ENCODE results near the gene MYO5B. TPM values are rescaled to one million over a fixed set of nuclear protein-coding genes. Genes with fewer than 3 reads are reported as not detected.

Gene MYO5B
- polyA plus RNA-seq, 1 of the 3 experiments (the other 2 are of a cell fraction): 1.3 TPM

- Histone ChIP-seq H3K4me3 (ENCODE audit: low read depth in 2 of 2, low read length in 1 of 2) (no peak overlapping the region), H3K27ac (ENCODE audit: low read depth in 2 of 2, low read length in 1 of 2) (no peak overlapping the region), H3K9ac (no peak overlapping the region), H3K9me2 (no peaks in the 10 kb centered on the region), H3K4me2 (no peak overlapping the region), H3K36me3 (replicated peaks in 1 of 2; ENCODE audit: control insufficient read depth in 1 of 2, insufficient read depth in 2 of 2, low read length in 1 of 2) (peaks cover 4 to 7% of the 10 kb centered on the region in 2 experiments), H4K20me1 (ENCODE audit: insufficient read depth) (no peaks in the 10 kb centered on the region), H3K79me2 (ENCODE audit: insufficient read depth) (peaks cover 16% of the 10 kb centered on the region; the same call in 1 of the 2 replicates), H3K4me1 (ENCODE audit: control insufficient read depth in 1 of 2, insufficient read depth in 2 of 2, low read depth in 1 of 2, low read length in 1 of 2) (peaks cover 0 to 2% of the 10 kb centered on the region in 2 experiments; a peak in 1 of 4 replicates), H3K9me3 (no peaks in the 10 kb centered on the region), H3K27me3 (ENCODE audit: insufficient read depth) (no peaks in the 10 kb centered on the region), H3F3A (replicated peaks; ENCODE audit: insufficient read depth) (peaks cover 3% of the 10 kb centered on the region), H2AFZ (ENCODE audit: low read depth) (no peak overlapping the region)
- TF ChIP-seq GATA2 (CRISPR knock-in tag; IDR thresholded peaks at IDR 0.05) (no peak), TCF12 (IDR thresholded peaks at IDR 0.05) (no peak), PBX3 (IDR thresholded peaks at IDR 0.05) (no peak), SMC3 (IDR thresholded peaks at IDR 0.05; ENCODE audit: low read depth, low read length) (no peak), USF2 (IDR thresholded peaks at IDR 0.05; ENCODE audit: borderline replicate concordance, low read depth, low read length) (no peak), CHD2 (IDR thresholded peaks at IDR 0.05; ENCODE audit: low read length, partially characterized antibody) (no peak), TEAD4 (IDR thresholded peaks at IDR 0.05; ENCODE audit: borderline replicate concordance, insufficient read depth) (no peak), EZH2phosphoT487 (IDR thresholded peaks at IDR 0.05; ENCODE audit: borderline replicate concordance, low read depth) (no peak), JUND (IDR thresholded peaks at IDR 0.05) (no peak), NFIC (IDR thresholded peaks at IDR 0.05; ENCODE audit: borderline replicate concordance) (no peak), CTCF (IDR thresholded peaks at IDR 0.05) (no peak), REST (IDR thresholded peaks at IDR 0.05; ENCODE audit: low read depth, low read length) (no peak), RAD21 (IDR thresholded peaks at IDR 0.05; ENCODE audit: low read length) (no peak), GABPA (IDR thresholded peaks at IDR 0.05; ENCODE audit: low read depth) (no peak), FOXM1 (IDR thresholded peaks at IDR 0.05; ENCODE audit: low read depth) (no peak), IRF3 (IDR thresholded peaks at IDR 0.05; ENCODE audit: low read depth, low read length) (no peak), RXRA (IDR thresholded peaks at IDR 0.05; ENCODE audit: borderline replicate concordance, low read depth) (no peak), SIN3A (IDR thresholded peaks at IDR 0.05; ENCODE audit: borderline replicate concordance, low read depth, low read length) (no peak), ZBTB33 (IDR thresholded peaks at IDR 0.05; ENCODE audit: borderline replicate concordance, low read depth) (no peak)
- CTCF ChIA-PET: interaction anchor here (0.9 to 1.0 kb wide), 2 partner anchors 29 to 310 kb away, joined by 3 read pairs; no protein-coding TSS in a partner anchor
- POLR2A ChIA-PET: no interaction called here
- no peak for DNase-seq
- 100% methylated on average over 4 of the region's 5 CpGs for WGBS (ENCODE audit: low lambda C conversion rate)
These were observed 374.9 kb downstream of the MYO5B start for GRCh38 chr18:49819823-49820671.

Data from SK-N-SH (cell line).